Measurements from ENCODE around the gene GALE.

GALE gene

GRCh38 chr1:23793861-23794731 is 6.5 kb downstream of the GALE start:
- peaks cover 33% of the 10 kb centered on the region for H3K79me2 ChIP-seq (ENCODE audit: insufficient read depth, low read length)
- H3K9ac ChIP-seq (ENCODE audit: low read depth, low read length, poor library complexity, severe bottlenecking), result no peak overlapping the region
- no peaks in the 10 kb centered on the region for H3K9me2 ChIP-seq (replicated peaks; ENCODE audit: low read depth, low read length)
- H2AFZ ChIP-seq (ENCODE audit: low read length), result no peak overlapping the region
- H3K4me2 ChIP-seq (ENCODE audit: low read depth, low read length, poor library complexity, severe bottlenecking), result peak overlapping the region; percentile 92
- H3K9me3 ChIP-seq (ENCODE audit: insufficient read depth, low read depth, low read length), result no peaks in the 10 kb centered on the region
- peaks cover 4% of the 10 kb centered on the region for H3K27me3 ChIP-seq (ENCODE audit: insufficient read depth, low read length, poor library complexity, severe bottlenecking)
- H4K20me1 ChIP-seq (ENCODE audit: insufficient read depth, low read length, poor library complexity, severe bottlenecking), result peaks cover 21% of the 10 kb centered on the region
- peaks cover 16% of the 10 kb centered on the region; the same call in 1 of the 2 replicates for H3K36me3 ChIP-seq (ENCODE audit: insufficient read depth, low read length)
- TF ChIP-seq CTCF (conservative IDR thresholded peaks at IDR 0.05; ENCODE audit: low read length) (no peak), EZH2phosphoT487 (IDR thresholded peaks at IDR 0.05; ENCODE audit: borderline replicate concordance) (no peak)
- peaks cover 12% of the 10 kb centered on the region for H3K4me1 ChIP-seq (ENCODE audit: insufficient read depth, low read length, poor library complexity, severe bottlenecking)
- H3K4me3 ChIP-seq (ENCODE audit: low read length, poor library complexity, severe bottlenecking), result no peak overlapping the region
- H3F3A ChIP-seq (ENCODE audit: low read depth), result peaks cover 5% of the 10 kb centered on the region; the same call in 1 of the 2 replicates

GRCh38 chr1:23793018-23793781 is 7.4 kb downstream of the GALE start:
- H3K9ac ChIP-seq (ENCODE audit: low read depth, low read length, poor library complexity, severe bottlenecking), result peak overlapping the region; percentile 87
- H3K9me3 ChIP-seq (ENCODE audit: insufficient read depth, low read depth, low read length), result no peaks in the 10 kb centered on the region
- H3K4me1 ChIP-seq (ENCODE audit: insufficient read depth, low read length, poor library complexity, severe bottlenecking), result peaks cover 12% of the 10 kb centered on the region

More at GRCh38 chr1:23793018-23793781, 7.4 kb downstream of the GALE start:
- Histone ChIP-seq H3F3A (ENCODE audit: low read depth) (peaks cover 8% of the 10 kb centered on the region; the same call in 1 of the 2 replicates), H3K4me3 (ENCODE audit: low read length, poor library complexity, severe bottlenecking) (peak overlapping the region; percentile 100), H3K4me2 (ENCODE audit: low read depth, low read length, poor library complexity, severe bottlenecking) (peak overlapping the region; percentile 92), H3K79me2 (ENCODE audit: insufficient read depth, low read length) (peaks cover 33% of the 10 kb centered on the region), H3K36me3 (ENCODE audit: insufficient read depth, low read length) (peaks cover 17% of the 10 kb centered on the region; the same call in 1 of the 2 replicates), H2AFZ (ENCODE audit: low read length) (no peak overlapping the region), H4K20me1 (ENCODE audit: insufficient read depth, low read length, poor library complexity, severe bottlenecking) (peaks cover 21% of the 10 kb centered on the region), H3K27me3 (ENCODE audit: insufficient read depth, low read length, poor library complexity, severe bottlenecking) (peaks cover 4% of the 10 kb centered on the region), H3K9me2 (replicated peaks; ENCODE audit: low read depth, low read length) (no peaks in the 10 kb centered on the region)
- TF ChIP-seq EZH2phosphoT487 (IDR thresholded peaks at IDR 0.05; ENCODE audit: borderline replicate concordance) (no peak), CTCF (conservative IDR thresholded peaks at IDR 0.05; ENCODE audit: low read length) (no peak)

Measured in Loucy (cell line).